MCF 10A (cell line): Measurements from ENCODE around the gene DIDO1. TPM values are rescaled to one million over a fixed set of nuclear protein-coding genes. Genes with fewer than 3 reads are reported as not detected.

ENCODE experiments used
- BruUV-seq: library from RNA; stranded (reverse); fragments of 400-500 nt; replicated peaks from 2 replicates; lab custom pipeline; 2021; lab: Mats Ljungman, UMichigan
- CTCF ChIA-PET: fragments of 300-600 bp; sonication (Branson Sonifier 250); formaldehyde crosslinking; extraction: SDS; loops from one replicate; lab custom pipeline; 2021; ENCODE audit warnings: antibody characterized with exemption, inconsistent platforms; lab: Yijun Ruan, JAX
- POLR2A ChIA-PET: fragments of 300-600, 350-650 bp; sonication (Branson Sonifier 250); formaldehyde crosslinking; extraction: SDS; loops from one replicate; lab custom pipeline; 2020; ENCODE audit warnings: antibody characterized with exemption, inconsistent platforms; lab: Yijun Ruan, JAX
- DNase-seq: peaks from one replicate; pipeline ENCODE4 v3.0.0-alpha.2; 2018; ENCODE audit not compliant: unreplicated experiment
- H3K27ac Mint-ChIP-seq: one replicate; pipeline ENCODE4 v1.8.0; 2022; ENCODE audit warnings: mild to moderate bottlenecking, low read depth, mixed read lengths; ENCODE audit not compliant: unreplicated experiment
- H3K27me3 Mint-ChIP-seq: one replicate; pipeline ENCODE4 v1.8.0; 2022; ENCODE audit warnings: mixed read lengths; ENCODE audit not compliant: insufficient read depth, unreplicated experiment
- H3K36me3 Mint-ChIP-seq: one replicate; pipeline ENCODE4 v1.8.0; 2022; ENCODE audit warnings: mild to moderate bottlenecking, moderate library complexity, mixed read lengths; ENCODE audit not compliant: insufficient read depth, unreplicated experiment
- H3K4me1 Mint-ChIP-seq: one replicate; pipeline ENCODE4 v1.8.0; 2022; ENCODE audit warnings: mixed read lengths; ENCODE audit not compliant: insufficient read depth, unreplicated experiment
- H3K4me3 Mint-ChIP-seq: one replicate; pipeline ENCODE4 v1.8.0; 2022; ENCODE audit warnings: mild to moderate bottlenecking, moderate library complexity, mixed read lengths; ENCODE audit not compliant: unreplicated experiment
- H3K9me3 Mint-ChIP-seq: one replicate; pipeline ENCODE4 v1.8.0; 2022; ENCODE audit warnings: mixed read lengths; ENCODE audit not compliant: unreplicated experiment
- CTCF ChIP-seq: fragments of 200-600 bp; IDR thresholded peaks from one replicate; pipeline ENCODE4 v1.8.0; 2022; ENCODE audit warnings: antibody characterized with exemption, mild to moderate bottlenecking; ENCODE audit not compliant: unreplicated experiment
- intact Hi-C: fragments of 100-400 bp; cut with micrococcal nuclease; formaldehyde crosslinking; loops from 2 replicates; pipeline ENCODE4 v1.14.1; 2022
- total RNA-seq: library from RNA; stranded (reverse); gene quantifications from 2 replicates; pipeline ENCODE4 v1.2.3, GENCODE V29; 2022

DIDO1 gene
- total RNA-seq, 1 experiment from 2014 or later = 36.8 TPM

GRCh38 chr20:62890444-62890843 lies 35.9 kb downstream of the DIDO1 start:
- no peaks in the 10 kb centered on the region for H3K4me1 Mint-ChIP-seq
- intact Hi-C loops = no loop called here
- no peaks in the 10 kb centered on the region for H3K27me3 Mint-ChIP-seq
- ChIA-PET CTCF (interaction anchor here (1.1 to 5.9 kb wide), 3 partner anchors 9 to 15 kb away, joined by 3 to 53 read pairs (median 9); no protein-coding TSS in a partner anchor), POLR2A (interaction anchor here (2.2 to 2.8 kb wide), 2 partner anchors 9 to 13 kb away, joined by 5 to 11 read pairs; no protein-coding TSS in a partner anchor)
- BruUV-seq = no TSS peak
- DNase-seq = no peak
- no peaks in the 10 kb centered on the region for H3K9me3 Mint-ChIP-seq
- TF ChIP-seq CTCF = no peak
- no peak overlapping the region for H3K4me3 Mint-ChIP-seq
- no peak overlapping the region for H3K27ac Mint-ChIP-seq
- peaks cover 86% of the 10 kb centered on the region for H3K36me3 Mint-ChIP-seq

- no peak overlapping the region for H3K27ac Mint-ChIP-seq
- H3K4me3 Mint-ChIP-seq = no peak overlapping the region
- H3K9me3 Mint-ChIP-seq = no peaks in the 10 kb centered on the region
- no TSS peak for BruUV-seq
- H3K4me1 Mint-ChIP-seq = no peaks in the 10 kb centered on the region
- no peak for TF ChIP-seq CTCF
- ChIA-PET POLR2A (interaction anchor here (2.2 to 2.8 kb wide), 2 partner anchors 10 to 14 kb away, joined by 5 to 11 read pairs; no protein-coding TSS in a partner anchor), CTCF (interaction anchor here (0.8 to 5.9 kb wide), 4 partner anchors 10 to 27 kb away, joined by 3 to 53 read pairs (median 6); no protein-coding TSS in a partner anchor)
- H3K27me3 Mint-ChIP-seq = no peaks in the 10 kb centered on the region
- H3K36me3 Mint-ChIP-seq = peaks cover 84% of the 10 kb centered on the region
- intact Hi-C loops = no loop called here
- DNase-seq = no peak
These were observed 36.4 kb downstream of the DIDO1 start for GRCh38 chr20:62889871-62890270.

- BruUV-seq = no TSS peak
- intact Hi-C loops = no loop called here
- H3K9me3 Mint-ChIP-seq = no peaks in the 10 kb centered on the region
- H3K36me3 Mint-ChIP-seq = peaks cover 83% of the 10 kb centered on the region
- no peak overlapping the region for H3K27ac Mint-ChIP-seq
- H3K4me3 Mint-ChIP-seq = no peak overlapping the region
- TF ChIP-seq CTCF = no peak
- CTCF ChIA-PET = interaction anchor here (0.8 to 5.9 kb wide), 4 partner anchors 11 to 27 kb away, joined by 3 to 53 read pairs (median 6); no protein-coding TSS in a partner anchor
- H3K27me3 Mint-ChIP-seq = no peaks in the 10 kb centered on the region
- H3K4me1 Mint-ChIP-seq = no peaks in the 10 kb centered on the region
- POLR2A ChIA-PET = interaction anchor here (2.2 to 2.8 kb wide), 2 partner anchors 10 to 14 kb away, joined by 5 to 11 read pairs; no protein-coding TSS in a partner anchor
- DNase-seq = no peak
These were observed 36.9 kb downstream of the DIDO1 start for GRCh38 chr20:62889411-62889810.

- Mint-ChIP-seq H3K36me3 (peaks cover 78% of the 10 kb centered on the region), H3K4me3 (no peak overlapping the region), H3K4me1 (no peaks in the 10 kb centered on the region), H3K9me3 (no peaks in the 10 kb centered on the region), H3K27ac (no peak overlapping the region), H3K27me3 (no peaks in the 10 kb centered on the region)
- no peak for TF ChIP-seq CTCF
- ChIA-PET CTCF (interaction anchor here (0.9 to 5.9 kb wide), 4 partner anchors 11 to 84 kb away, joined by 3 to 53 read pairs (median 6); no protein-coding TSS in a partner anchor), POLR2A (interaction anchor here (2.0 kb wide), 1 partner anchor 11 kb away, joined by 8 read pairs; no protein-coding TSS in a partner anchor)
- BruUV-seq = no TSS peak
- no peak for DNase-seq
- intact Hi-C loops = no loop called here
These were observed 37.4 kb downstream of the DIDO1 start for GRCh38 chr20:62888910-62889309.
